ENCODE measurements around the gene LIMA1.
"Not testable (repeated sequence)": the region's sequence is repeated elsewhere in the genome, so short reads cannot be mapped to it uniquely, and the experiment has no call there.

DNA sequence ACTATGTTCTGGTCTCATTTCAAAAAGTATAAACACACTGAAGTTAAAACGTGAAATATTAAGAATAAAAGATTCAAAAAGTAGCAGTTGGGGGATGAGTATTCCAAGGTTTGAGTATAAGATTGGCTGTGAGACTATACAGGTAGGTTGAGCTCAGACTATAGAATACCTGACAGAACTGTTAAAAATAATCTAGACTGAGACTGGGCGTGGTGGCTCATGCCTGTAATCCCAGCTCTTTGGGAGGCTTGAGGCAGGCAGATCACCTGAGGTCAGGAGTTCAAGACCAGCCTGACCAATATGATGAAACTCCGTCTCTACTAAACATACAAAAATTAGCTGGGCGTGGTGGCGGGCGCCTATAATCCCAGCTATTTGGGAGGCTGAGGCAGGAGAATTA, 64.3 kb downstream of the LIMA1 start:
- not testable (repeated sequence) for TF ChIP-seq POLR2AphosphoS5 (IDR thresholded peaks at IDR 0.05; ENCODE audit: borderline replicate concordance, low read depth, low read length); FOXP2 (optimal IDR thresholded peaks at IDR 0.05; ENCODE audit: control extremely low read depth, extremely low read length, insufficient read depth); EZH2 (IDR thresholded peaks at IDR 0.05)

All from SK-N-MC (cell line).